CD4-positive, alpha-beta T cell treated with Interleukin-17A for 1 hour (primary cell): Measurements from ENCODE around the gene UNC119B.

Experiments
- DNase-seq: peaks from one replicate; pipeline ENCODE4 v3.0.0-alpha.2; 2020

UNC119B gene

GRCh38 chr12:120688527-120689071 is 21.7 kb upstream of the UNC119B start:
- DNase-seq: no peak

GRCh38 chr12:120689397-120690082 is 20.7 kb upstream of the UNC119B start:
- DNase-seq: no peak

- no peak for DNase-seq
These were observed 20.2 kb upstream of the UNC119B start for GRCh38 chr12:120690083-120690450.

- DNase-seq: no peak
These were observed 19.3 kb upstream of the UNC119B start for GRCh38 chr12:120690978-120691377.

- no peak for DNase-seq
These were observed 17.7 kb upstream of the UNC119B start for GRCh38 chr12:120692524-120693033.

GRCh38 chr12:120693848-120694247 is 16.4 kb upstream of the UNC119B start:
- DNase-seq: no peak

- DNase-seq: no peak
These were observed 13.6 kb upstream of the UNC119B start for GRCh38 chr12:120696626-120697025.

GRCh38 chr12:120697344-120697743 is 12.9 kb upstream of the UNC119B start:
- no peak for DNase-seq

GRCh38 chr12:120698665-120699064 is 11.6 kb upstream of the UNC119B start:
- DNase-seq: no peak

GRCh38 chr12:120699553-120699952 is 10.7 kb upstream of the UNC119B start:
- DNase-seq: no peak

GRCh38 chr12:120700886-120701285 is 9.4 kb upstream of the UNC119B start:
- DNase-seq: no peak

GRCh38 chr12:120702637-120703036 is 7.6 kb upstream of the UNC119B start:
- DNase-seq: no peak

GRCh38 chr12:120703311-120703942 is 6.8 kb upstream of the UNC119B start:
- no peak for DNase-seq

- DNase-seq: no peak
These were observed 4.6 kb upstream of the UNC119B start for GRCh38 chr12:120705618-120706017.

GRCh38 chr12:120706029-120706428 is 4.2 kb upstream of the UNC119B start:
- DNase-seq: no peak

GRCh38 chr12:120708651-120709050 is 1.6 kb upstream of the UNC119B start:
- DNase-seq: no peak

GRCh38 chr12:120710805-120711296 is 593 bp downstream of the UNC119B start:
- DNase-seq: peak; percentile 30

GRCh38 chr12:120711411-120711810 is 1.2 kb downstream of the UNC119B start:
- DNase-seq: no peak

GRCh38 chr12:120712610-120713009 is 2.4 kb downstream of the UNC119B start:
- DNase-seq: no peak

- DNase-seq: peak; percentile 88
These were observed 3.7 kb downstream of the UNC119B start for GRCh38 chr12:120713861-120714482.

GRCh38 chr12:120718055-120718454 is 7.8 kb downstream of the UNC119B start:
- no peak for DNase-seq

GRCh38 chr12:120719072-120719471 is 8.8 kb downstream of the UNC119B start:
- DNase-seq: no peak

GRCh38 chr12:120719496-120720233 is 9.4 kb downstream of the UNC119B start:
- DNase-seq: no peak
